Mesenchymal stem cell (in vitro differentiated cells and primary cell): Measurements from ENCODE around the gene ZNF441.
"Not testable (repeated sequence)": the region's sequence is repeated elsewhere in the genome, so short reads cannot be mapped to it uniquely, and the experiment has no call there.

Experiments
- DNase-seq: peaks from one replicate; pipeline ENCODE4 v3.0.0-alpha.2; 2013
- H2AFZ ChIP-seq: one replicate; pipeline ENCODE4 v1.6.1; 2013; ENCODE audit warnings: low read depth, mild to moderate bottlenecking, control low read depth, inconsistent platforms, low read length, moderate library complexity
- H2AK5ac ChIP-seq: 2 replicates; pipeline ENCODE4 v1.6.1; 2013; ENCODE audit warnings: low read length, moderate library complexity, mild to moderate bottlenecking, inconsistent platforms; ENCODE audit not compliant: severe bottlenecking
- H2BK120ac ChIP-seq: one replicate; pipeline ENCODE4 v1.6.1; 2013; ENCODE audit warnings: low read depth, mild to moderate bottlenecking, inconsistent platforms, low read length, moderate library complexity
- H2BK12ac ChIP-seq, 2 experiments: one replicate each; pipeline ENCODE4 v1.6.1; 2013; ENCODE audit warnings: inconsistent platforms in 2 of 2, low read length in 2 of 2, mild to moderate bottlenecking in 2 of 2, moderate library complexity in 2 of 2, control low read depth in 1 of 2
- H2BK15ac ChIP-seq: one replicate; pipeline ENCODE4 v1.6.1; 2013; ENCODE audit warnings: mild to moderate bottlenecking, low read depth, inconsistent platforms; ENCODE audit not compliant: poor library complexity, severe bottlenecking
- H2BK5ac ChIP-seq: 2 replicates; pipeline ENCODE4 v1.6.1; 2013; ENCODE audit warnings: low read depth, mild to moderate bottlenecking, low read length, control low read depth, inconsistent platforms; ENCODE audit not compliant: poor library complexity, severe bottlenecking
- H3K14ac ChIP-seq, 2 experiments: one replicate each; pipeline ENCODE4 v1.6.1; 2013; ENCODE audit warnings: inconsistent platforms in 2 of 2, low read length in 2 of 2, control low read depth in 1 of 2, mild to moderate bottlenecking in 1 of 2, moderate library complexity in 1 of 2
- H3K18ac ChIP-seq, 2 experiments: one replicate each; pipeline ENCODE4 v1.6.1; 2013; ENCODE audit warnings: inconsistent platforms in 2 of 2, low read length in 2 of 2, control low read depth in 1 of 2, low read depth in 1 of 2, mild to moderate bottlenecking in 1 of 2
- H3K23ac ChIP-seq, 2 experiments: one replicate each; pipeline ENCODE4 v1.6.1; 2013; ENCODE audit warnings: inconsistent platforms in 2 of 2, low read length in 2 of 2, mild to moderate bottlenecking in 2 of 2, moderate library complexity in 2 of 2, control low read depth in 1 of 2
- H3K27ac ChIP-seq: 2 replicates; pipeline ENCODE4 v1.5.1; 2013; ENCODE audit warnings: mild to moderate bottlenecking, moderate library complexity, low read length, control low read depth, inconsistent platforms; ENCODE audit not compliant: poor library complexity, severe bottlenecking
- H3K27me3 ChIP-seq, 2 experiments: 2 replicates each; pipeline versions ENCODE4 v1.6.1 to v1.7.0; 2013; ENCODE audit warnings: low read length in 2 of 2, mild to moderate bottlenecking in 2 of 2, moderate library complexity in 2 of 2, control low read depth in 1 of 2, inconsistent platforms in 1 of 2; ENCODE audit not compliant: control insufficient read depth in 1 of 2, insufficient read depth in 1 of 2
- H3K36me3 ChIP-seq, 2 experiments: 2 replicates each; pipeline versions ENCODE4 v1.6.1 to v1.7.0; 2013; ENCODE audit warnings: low read length in 2 of 2, control low read depth in 1 of 2, inconsistent platforms in 1 of 2, low read depth in 1 of 2, mild to moderate bottlenecking in 1 of 2; ENCODE audit not compliant: insufficient read depth in 2 of 2, control insufficient read depth in 1 of 2
- H3K4ac ChIP-seq, 2 experiments: one replicate each; pipeline ENCODE4 v1.6.1; 2013; ENCODE audit warnings: inconsistent platforms in 2 of 2, low read length in 2 of 2, mild to moderate bottlenecking in 2 of 2, moderate library complexity in 2 of 2, control low read depth in 1 of 2, low read depth in 1 of 2
- H3K4me1 ChIP-seq: 2 replicates; pipeline ENCODE4 v1.6.1; 2013; ENCODE audit warnings: low read depth, low read length, control low read depth; ENCODE audit not compliant: control insufficient read depth, insufficient read depth
- H3K4me2 ChIP-seq: 2 replicates; pipeline ENCODE4 v1.6.1; 2013; ENCODE audit warnings: low read length, mild to moderate bottlenecking, inconsistent platforms; ENCODE audit not compliant: poor library complexity, severe bottlenecking
- H3K4me3 ChIP-seq, 2 experiments: 2 replicates each; pipeline versions ENCODE4 v1.5.1 to v1.7.0; 2013; ENCODE audit warnings: low read length in 2 of 2, mild to moderate bottlenecking in 2 of 2, control low read depth in 1 of 2, low read depth in 1 of 2; ENCODE audit not compliant: insufficient read depth in 1 of 2
- H3K79me1 ChIP-seq: replicated peaks from 2 replicates; pipeline ENCODE4 v1.6.1; 2013; ENCODE audit warnings: mild to moderate bottlenecking, control low read depth, low read length, inconsistent platforms; ENCODE audit not compliant: poor library complexity, severe bottlenecking
- H3K9ac ChIP-seq: 2 replicates; pipeline ENCODE4 v1.7.0; 2013; ENCODE audit warnings: mild to moderate bottlenecking, low read length, moderate library complexity
- H3K9me3 ChIP-seq: 2 replicates; pipeline ENCODE4 v1.7.0; 2013; ENCODE audit warnings: mild to moderate bottlenecking, low read length; ENCODE audit not compliant: control insufficient read depth
- H4K8ac ChIP-seq: one replicate; pipeline ENCODE4 v1.6.1; 2013; ENCODE audit warnings: inconsistent platforms, mild to moderate bottlenecking, low read length, moderate library complexity
- H4K91ac ChIP-seq: one replicate; pipeline ENCODE4 v1.6.1; 2013; ENCODE audit warnings: mild to moderate bottlenecking, low read length, inconsistent platforms
- WGBS: methylation state at CpG from one replicate; pipeline ENCODE4 v1.1.7; 2013; ENCODE audit warnings: mixed read lengths; 5-methylcytosine and 5-hydroxymethylcytosine counted together

The ZNF441 gene

DNA sequence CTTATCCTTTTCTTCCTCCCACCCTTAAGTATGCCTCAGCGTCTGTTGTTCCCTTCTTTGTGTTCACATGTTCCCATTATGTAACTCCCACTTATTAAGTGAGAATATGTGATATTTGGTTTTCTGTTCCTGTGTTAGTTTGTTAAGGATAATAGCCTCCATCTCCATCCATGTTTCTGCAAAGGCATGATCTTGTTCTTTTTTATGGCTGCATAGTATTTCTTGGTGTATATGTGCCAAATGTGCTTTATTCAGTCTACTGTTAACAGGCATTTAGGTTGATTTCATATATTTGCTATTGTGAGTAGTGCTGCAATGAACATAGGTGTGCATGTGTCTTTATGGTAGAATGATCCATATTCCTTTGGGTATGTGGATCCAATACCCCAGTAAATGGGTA is 3.2 kb upstream of the ZNF441 start:
- Histone ChIP-seq H3K36me3 (no peaks in the 10 kb centered on the region), H2BK120ac (no peak overlapping the region), H4K8ac (no peak overlapping the region), H3K9me3 (peaks cover 26% of the 10 kb centered on the region), H3K27me3 (no peaks in the 10 kb centered on the region), H3K23ac (no peak overlapping the region), H2BK12ac (no peak overlapping the region), H4K91ac (no peak overlapping the region), H2AK5ac (no peak overlapping the region), H3K27ac (no peak overlapping the region), H2BK15ac (no peak overlapping the region), H3K4ac (no peak overlapping the region), H3K4me1 (peaks cover 9% of the 10 kb centered on the region), H2BK5ac (no peak overlapping the region), H3K4me2 (no peak overlapping the region), H3K4me3 (no peak overlapping the region), H3K14ac (no peak overlapping the region), H2AFZ (no peak overlapping the region), H3K9ac (no peak overlapping the region), H3K79me1 (peaks cover 2% of the 10 kb centered on the region), H3K18ac (no peak overlapping the region)
- WGBS: no CpG with 5 or more reads among the region's 1 CpG
- no peak for DNase-seq

DNA sequence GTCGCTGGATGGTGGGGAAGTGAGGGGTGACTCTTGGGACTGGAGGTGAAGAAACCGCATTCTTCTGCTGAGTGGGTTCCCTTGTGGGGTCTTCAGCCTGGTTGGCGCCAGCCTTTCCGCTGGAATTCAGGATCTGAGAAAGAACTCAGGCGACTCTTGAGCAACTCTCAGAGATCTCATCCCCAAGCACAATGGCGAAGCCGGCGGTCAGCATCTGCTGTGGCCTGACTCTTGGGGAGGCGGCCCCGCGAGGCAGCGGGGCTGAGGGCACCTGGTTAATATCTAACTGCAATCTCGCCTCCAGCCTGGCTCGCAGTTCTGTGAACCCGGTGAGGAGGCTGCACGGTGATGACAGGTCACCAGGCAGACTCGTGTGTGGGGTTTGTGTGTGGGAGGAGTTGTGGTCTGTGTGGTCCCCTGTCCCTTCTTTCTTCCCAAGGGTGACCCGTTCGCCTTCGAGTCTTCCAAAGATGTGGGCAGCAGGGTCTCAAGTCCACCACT is 883 bp downstream of the ZNF441 start:
- Histone ChIP-seq H2BK15ac (peak overlapping the region; percentile 90), H3K27me3 (no peaks in the 10 kb centered on the region), H3K18ac (peak overlapping the region in 1 of 2 experiments; percentile 95), H2BK12ac (no peak overlapping the region), H4K8ac (peak overlapping the region; percentile 47), H2AK5ac (no peak overlapping the region), H2BK120ac (no peak overlapping the region), H3K79me1 (peaks cover 12% of the 10 kb centered on the region), H2BK5ac (no peak overlapping the region), H3K27ac (peak overlapping the region; percentile 70), H3K36me3 (peaks cover 0 to 3% of the 10 kb centered on the region in 2 experiments), H3K4me3 (peak overlapping the region; percentile 66 to 94), H2AFZ (peak overlapping the region; percentile 83), H3K4me1 (peaks cover 9% of the 10 kb centered on the region), H4K91ac (peak overlapping the region; percentile 90), H3K9ac (peak overlapping the region; percentile 98), H3K9me3 (peaks cover 31% of the 10 kb centered on the region), H3K23ac (peak overlapping the region in 1 of 2 experiments; percentile 85), H3K4me2 (peak overlapping the region; percentile 92), H3K4ac (no peak overlapping the region), H3K14ac (no peak overlapping the region)
- DNase-seq: peak; percentile 56
- 54% methylated on average over 18 of the region's 20 CpGs for WGBS

DNA sequence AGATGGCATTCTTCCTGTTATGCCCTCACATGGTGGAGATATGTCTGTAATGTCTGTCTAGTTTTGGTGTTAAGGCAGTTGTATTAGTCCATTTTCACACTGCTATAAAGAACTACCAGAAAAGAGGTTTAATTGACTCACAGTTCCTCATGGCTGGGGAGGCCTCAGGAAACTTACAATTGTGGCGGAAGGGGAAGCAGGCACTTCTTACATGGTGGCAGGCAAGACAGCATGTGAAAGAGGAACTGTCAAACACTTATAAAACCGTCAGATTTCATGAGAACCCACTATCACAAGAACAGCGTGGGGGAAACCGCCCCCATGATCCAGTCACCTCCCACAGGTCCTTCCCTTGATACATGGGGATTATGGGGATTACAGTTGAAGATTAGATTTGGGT is 3.2 kb downstream of the ZNF441 start:
- no peak overlapping the region for H3K27ac ChIP-seq
- H2BK12ac ChIP-seq: no peak overlapping the region
- no peak overlapping the region for H2BK120ac ChIP-seq
- no peak for DNase-seq
- no peak overlapping the region for H2AK5ac ChIP-seq
- H3K4me1 ChIP-seq: peaks cover 9% of the 10 kb centered on the region
- H3K79me1 ChIP-seq: peaks cover 16% of the 10 kb centered on the region
- H3K18ac ChIP-seq: no peak overlapping the region
- H3K9ac ChIP-seq: no peak overlapping the region
- peaks cover 0 to 3% of the 10 kb centered on the region in 2 experiments for H3K36me3 ChIP-seq
- H3K9me3 ChIP-seq: peaks cover 38% of the 10 kb centered on the region
- no peak overlapping the region for H3K23ac ChIP-seq
- no peak overlapping the region for H4K91ac ChIP-seq
- H2BK5ac ChIP-seq: no peak overlapping the region
- WGBS: 92% methylated on average over 1 of the region's 4 CpGs
- no peak overlapping the region for H2AFZ ChIP-seq
- H3K27me3 ChIP-seq: no peaks in the 10 kb centered on the region
- H2BK15ac ChIP-seq: no peak overlapping the region
- no peak overlapping the region for H3K14ac ChIP-seq
- no peak overlapping the region for H4K8ac ChIP-seq
- no peak overlapping the region for H3K4me2 ChIP-seq
- H3K4me3 ChIP-seq: peak overlapping the region in 1 of 2 experiments; percentile 6
- no peak overlapping the region for H3K4ac ChIP-seq

DNA sequence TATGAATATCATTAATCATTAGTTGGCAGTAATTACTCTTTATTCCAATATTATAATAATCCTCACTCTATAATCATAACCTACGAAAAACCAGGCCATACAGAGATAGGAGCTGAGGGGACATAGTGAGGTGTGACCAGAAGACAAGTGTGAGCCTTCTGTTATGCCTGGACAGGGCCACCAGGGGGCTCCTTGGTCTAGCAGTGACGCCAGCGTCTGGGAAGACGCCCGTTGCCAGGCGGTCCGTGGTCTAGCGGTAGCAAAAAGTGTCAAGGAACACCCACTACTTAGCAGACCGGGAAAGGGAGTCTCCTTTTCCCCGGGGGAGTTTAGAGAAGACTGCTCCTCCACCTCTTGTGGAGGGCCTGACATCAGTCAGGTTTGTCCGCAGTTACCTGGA is 4.7 kb downstream of the ZNF441 start:
- H3K23ac ChIP-seq, H2BK120ac ChIP-seq, H3K36me3 ChIP-seq, H3K14ac ChIP-seq, H2AK5ac ChIP-seq, H3K4ac ChIP-seq, H3K27ac ChIP-seq, H2BK15ac ChIP-seq, H3K4me3 ChIP-seq, H2BK12ac ChIP-seq, H3K27me3 ChIP-seq, H3K4me2 ChIP-seq, H3K9ac ChIP-seq, DNase-seq, H4K8ac ChIP-seq, H4K91ac ChIP-seq, H2BK5ac ChIP-seq, H3K4me1 ChIP-seq, H2AFZ ChIP-seq, H3K18ac ChIP-seq: not testable (repeated sequence)
- WGBS: 68% methylated on average over 11 of the region's 11 CpGs
- Histone ChIP-seq H3K79me1 (peaks cover 21% of the 10 kb centered on the region), H3K9me3 (peaks cover 50% of the 10 kb centered on the region)
